Mesenchymal stem cell (in vitro differentiated cells and primary cell): ENCODE data around the gene ZPLD1.
A peak's percentile ranks its signal among the peaks of the same experiment; 100 is the strongest.

Source experiments
- DNase-seq: peaks from one replicate; pipeline ENCODE4 v3.0.0-alpha.2; 2013
- H2AFZ ChIP-seq: one replicate; pipeline ENCODE4 v1.6.1; 2013; ENCODE audit warnings: low read depth, mild to moderate bottlenecking, control low read depth, inconsistent platforms, low read length, moderate library complexity
- H2AK5ac ChIP-seq: 2 replicates; pipeline ENCODE4 v1.6.1; 2013; ENCODE audit warnings: low read length, moderate library complexity, mild to moderate bottlenecking, inconsistent platforms; ENCODE audit not compliant: severe bottlenecking
- H2BK120ac ChIP-seq: one replicate; pipeline ENCODE4 v1.6.1; 2013; ENCODE audit warnings: low read depth, mild to moderate bottlenecking, inconsistent platforms, low read length, moderate library complexity
- H2BK12ac ChIP-seq, 2 experiments: one replicate each; pipeline ENCODE4 v1.6.1; 2013; ENCODE audit warnings: inconsistent platforms in 2 of 2, low read length in 2 of 2, mild to moderate bottlenecking in 2 of 2, moderate library complexity in 2 of 2, control low read depth in 1 of 2
- H2BK15ac ChIP-seq: one replicate; pipeline ENCODE4 v1.6.1; 2013; ENCODE audit warnings: mild to moderate bottlenecking, low read depth, inconsistent platforms; ENCODE audit not compliant: poor library complexity, severe bottlenecking
- H2BK5ac ChIP-seq: 2 replicates; pipeline ENCODE4 v1.6.1; 2013; ENCODE audit warnings: low read depth, mild to moderate bottlenecking, low read length, control low read depth, inconsistent platforms; ENCODE audit not compliant: poor library complexity, severe bottlenecking
- H3K14ac ChIP-seq, 2 experiments: one replicate each; pipeline ENCODE4 v1.6.1; 2013; ENCODE audit warnings: inconsistent platforms in 2 of 2, low read length in 2 of 2, control low read depth in 1 of 2, mild to moderate bottlenecking in 1 of 2, moderate library complexity in 1 of 2
- H3K18ac ChIP-seq, 2 experiments: one replicate each; pipeline ENCODE4 v1.6.1; 2013; ENCODE audit warnings: inconsistent platforms in 2 of 2, low read length in 2 of 2, control low read depth in 1 of 2, low read depth in 1 of 2, mild to moderate bottlenecking in 1 of 2
- H3K23ac ChIP-seq, 2 experiments: one replicate each; pipeline ENCODE4 v1.6.1; 2013; ENCODE audit warnings: inconsistent platforms in 2 of 2, low read length in 2 of 2, mild to moderate bottlenecking in 2 of 2, moderate library complexity in 2 of 2, control low read depth in 1 of 2
- H3K27ac ChIP-seq: 2 replicates; pipeline ENCODE4 v1.5.1; 2013; ENCODE audit warnings: mild to moderate bottlenecking, moderate library complexity, low read length, control low read depth, inconsistent platforms; ENCODE audit not compliant: poor library complexity, severe bottlenecking
- H3K27me3 ChIP-seq, 2 experiments: 2 replicates each; pipeline versions ENCODE4 v1.6.1 to v1.7.0; 2013; ENCODE audit warnings: low read length in 2 of 2, mild to moderate bottlenecking in 2 of 2, moderate library complexity in 2 of 2, control low read depth in 1 of 2, inconsistent platforms in 1 of 2; ENCODE audit not compliant: control insufficient read depth in 1 of 2, insufficient read depth in 1 of 2
- H3K36me3 ChIP-seq, 2 experiments: 2 replicates each; pipeline versions ENCODE4 v1.6.1 to v1.7.0; 2013; ENCODE audit warnings: low read length in 2 of 2, control low read depth in 1 of 2, inconsistent platforms in 1 of 2, low read depth in 1 of 2, mild to moderate bottlenecking in 1 of 2; ENCODE audit not compliant: insufficient read depth in 2 of 2, control insufficient read depth in 1 of 2
- H3K4ac ChIP-seq, 2 experiments: one replicate each; pipeline ENCODE4 v1.6.1; 2013; ENCODE audit warnings: inconsistent platforms in 2 of 2, low read length in 2 of 2, mild to moderate bottlenecking in 2 of 2, moderate library complexity in 2 of 2, control low read depth in 1 of 2, low read depth in 1 of 2
- H3K4me1 ChIP-seq: 2 replicates; pipeline ENCODE4 v1.6.1; 2013; ENCODE audit warnings: low read depth, low read length, control low read depth; ENCODE audit not compliant: control insufficient read depth, insufficient read depth
- H3K4me2 ChIP-seq: 2 replicates; pipeline ENCODE4 v1.6.1; 2013; ENCODE audit warnings: low read length, mild to moderate bottlenecking, inconsistent platforms; ENCODE audit not compliant: poor library complexity, severe bottlenecking
- H3K4me3 ChIP-seq, 2 experiments: 2 replicates each; pipeline versions ENCODE4 v1.5.1 to v1.7.0; 2013; ENCODE audit warnings: low read length in 2 of 2, mild to moderate bottlenecking in 2 of 2, control low read depth in 1 of 2, low read depth in 1 of 2; ENCODE audit not compliant: insufficient read depth in 1 of 2
- H3K79me1 ChIP-seq: replicated peaks from 2 replicates; pipeline ENCODE4 v1.6.1; 2013; ENCODE audit warnings: mild to moderate bottlenecking, control low read depth, low read length, inconsistent platforms; ENCODE audit not compliant: poor library complexity, severe bottlenecking
- H3K9ac ChIP-seq: 2 replicates; pipeline ENCODE4 v1.7.0; 2013; ENCODE audit warnings: mild to moderate bottlenecking, low read length, moderate library complexity
- H3K9me3 ChIP-seq: 2 replicates; pipeline ENCODE4 v1.7.0; 2013; ENCODE audit warnings: mild to moderate bottlenecking, low read length; ENCODE audit not compliant: control insufficient read depth
- H4K8ac ChIP-seq: one replicate; pipeline ENCODE4 v1.6.1; 2013; ENCODE audit warnings: inconsistent platforms, mild to moderate bottlenecking, low read length, moderate library complexity
- H4K91ac ChIP-seq: one replicate; pipeline ENCODE4 v1.6.1; 2013; ENCODE audit warnings: mild to moderate bottlenecking, low read length, inconsistent platforms
- WGBS: methylation state at CpG from one replicate; pipeline ENCODE4 v1.1.7; 2013; ENCODE audit warnings: mixed read lengths; 5-methylcytosine and 5-hydroxymethylcytosine counted together

ZPLD1 gene

DNA sequence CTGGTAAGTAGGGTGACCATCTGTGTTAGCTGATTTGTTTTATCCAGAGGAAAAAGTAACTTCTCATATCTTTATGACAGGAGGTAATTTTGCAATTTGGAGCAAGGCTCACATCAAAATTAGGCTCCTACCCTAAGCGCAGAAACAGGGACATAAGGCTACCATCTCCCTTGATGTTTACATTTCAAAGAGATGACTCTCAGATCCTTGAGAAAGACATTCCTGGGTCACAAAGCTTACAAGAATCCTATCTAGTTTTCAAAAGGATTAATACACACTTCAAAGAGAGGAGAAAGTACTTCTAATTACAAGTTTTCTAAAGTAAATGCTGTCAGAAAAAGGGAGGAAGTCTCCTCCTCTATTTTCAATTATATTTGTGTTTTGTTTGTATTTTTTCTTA, 7.0 kb downstream of the ZPLD1 start:
- Histone ChIP-seq H3K14ac (no peak overlapping the region), H4K91ac (no peak overlapping the region), H2AFZ (no peak overlapping the region), H3K9me3 (no peaks in the 10 kb centered on the region), H2AK5ac (no peak overlapping the region), H2BK12ac (no peak overlapping the region), H3K9ac (no peak overlapping the region), H3K4me1 (no peaks in the 10 kb centered on the region), H2BK120ac (no peak overlapping the region), H3K79me1 (no peaks in the 10 kb centered on the region), H3K23ac (no peak overlapping the region), H3K4ac (no peak overlapping the region), H3K27ac (no peak overlapping the region), H4K8ac (no peak overlapping the region), H3K4me3 (no peak overlapping the region), H3K36me3 (no peaks in the 10 kb centered on the region), H3K18ac (no peak overlapping the region), H2BK15ac (no peak overlapping the region), H3K27me3 (no peaks in the 10 kb centered on the region), H3K4me2 (no peak overlapping the region), H2BK5ac (no peak overlapping the region)
- peak; percentile 47 for DNase-seq
- 8% methylated on average over 1 of the region's 1 CpG for WGBS

DNA sequence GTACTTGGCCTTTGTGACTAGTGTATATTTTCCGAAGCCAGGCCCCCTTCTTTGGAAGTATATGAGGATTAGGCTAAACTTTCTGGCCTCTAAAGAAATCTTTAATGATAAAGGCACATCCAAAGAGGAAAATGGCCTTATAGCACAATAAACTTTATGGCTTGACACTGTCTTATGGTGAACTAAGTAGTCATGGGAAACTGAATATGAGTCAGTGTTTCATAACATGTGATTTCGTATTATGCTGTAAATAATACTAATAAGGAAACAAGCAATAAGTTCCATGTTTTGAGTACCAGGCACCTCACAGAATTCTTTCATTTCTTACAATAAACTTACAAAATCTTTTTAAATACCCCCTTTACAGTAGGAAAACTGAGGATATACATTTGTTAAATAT, 8.2 kb downstream of the ZPLD1 start:
- no peak overlapping the region for H2AK5ac ChIP-seq
- no peaks in the 10 kb centered on the region for H3K27me3 ChIP-seq
- no peak overlapping the region for H3K14ac ChIP-seq
- H3K36me3 ChIP-seq, result no peaks in the 10 kb centered on the region
- H3K79me1 ChIP-seq, result no peaks in the 10 kb centered on the region
- no peak overlapping the region for H2BK120ac ChIP-seq
- H3K27ac ChIP-seq, result no peak overlapping the region
- no peak overlapping the region for H3K18ac ChIP-seq
- H2BK5ac ChIP-seq, result no peak overlapping the region
- H2BK12ac ChIP-seq, result no peak overlapping the region
- H3K9ac ChIP-seq, result no peak overlapping the region
- H3K9me3 ChIP-seq, result no peaks in the 10 kb centered on the region
- no peak overlapping the region for H2AFZ ChIP-seq
- no peak overlapping the region for H4K91ac ChIP-seq
- H3K4me2 ChIP-seq, result no peak overlapping the region
- no peak overlapping the region for H3K4ac ChIP-seq
- H2BK15ac ChIP-seq, result no peak overlapping the region
- H4K8ac ChIP-seq, result no peak overlapping the region
- no peak overlapping the region for H3K4me3 ChIP-seq
- peak; percentile 15 for DNase-seq
- no peaks in the 10 kb centered on the region for H3K4me1 ChIP-seq
- H3K23ac ChIP-seq, result no peak overlapping the region
- 90% methylated on average over 1 of the region's 2 CpGs for WGBS

GRCh38 chr3:102444101-102444500, 9.3 kb downstream of the ZPLD1 start:
- H2BK120ac ChIP-seq, result no peak overlapping the region
- no peaks in the 10 kb centered on the region for H3K27me3 ChIP-seq
- H3K4me2 ChIP-seq, result no peak overlapping the region
- no peak for DNase-seq
- H3K79me1 ChIP-seq, result no peaks in the 10 kb centered on the region
- H3K36me3 ChIP-seq, result no peaks in the 10 kb centered on the region
- no peak overlapping the region for H2BK15ac ChIP-seq
- 100% methylated on average over 1 of the region's 2 CpGs for WGBS
- H3K14ac ChIP-seq, result no peak overlapping the region
- H2AFZ ChIP-seq, result no peak overlapping the region
- no peak overlapping the region for H3K9ac ChIP-seq
- no peak overlapping the region for H3K4ac ChIP-seq
- no peaks in the 10 kb centered on the region for H3K9me3 ChIP-seq
- H3K4me1 ChIP-seq, result no peaks in the 10 kb centered on the region
- H2AK5ac ChIP-seq, result no peak overlapping the region
- H3K27ac ChIP-seq, result no peak overlapping the region
- no peak overlapping the region for H2BK12ac ChIP-seq
- H3K23ac ChIP-seq, result no peak overlapping the region
- H4K8ac ChIP-seq, result no peak overlapping the region
- H3K4me3 ChIP-seq, result no peak overlapping the region
- H3K18ac ChIP-seq, result no peak overlapping the region
- no peak overlapping the region for H4K91ac ChIP-seq
- H2BK5ac ChIP-seq, result no peak overlapping the region

DNA sequence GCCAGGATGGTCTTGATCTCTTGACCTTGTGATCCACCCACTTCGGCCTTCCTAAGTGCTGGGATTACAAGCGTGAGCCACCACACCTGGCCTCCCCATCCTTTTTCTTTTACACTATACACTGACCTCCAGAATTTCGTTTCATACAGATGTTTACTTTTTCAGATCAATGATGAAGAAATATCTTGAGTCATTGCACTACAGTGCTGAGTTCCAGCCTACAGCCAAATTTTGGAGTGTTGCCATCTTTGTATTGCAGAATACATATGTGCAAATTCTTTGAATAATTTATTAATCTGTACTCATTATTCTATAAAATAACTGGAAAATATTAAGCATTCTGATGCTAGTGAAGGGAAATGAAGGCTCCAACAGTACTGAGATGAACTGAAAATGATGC, 12.5 kb downstream of the ZPLD1 start:
- H3K14ac ChIP-seq, result no peak overlapping the region

More for the DNA sequence above, 12.5 kb downstream of the ZPLD1 start:
- Histone ChIP-seq H3K9ac (no peak overlapping the region), H3K4me2 (no peak overlapping the region), H3K27me3 (no peaks in the 10 kb centered on the region), H4K8ac (no peak overlapping the region), H2AFZ (no peak overlapping the region), H2BK5ac (no peak overlapping the region), H2BK15ac (no peak overlapping the region), H4K91ac (no peak overlapping the region), H3K23ac (no peak overlapping the region), H2BK120ac (no peak overlapping the region), H3K4me3 (no peak overlapping the region), H3K4me1 (no peaks in the 10 kb centered on the region), H3K18ac (no peak overlapping the region), H3K27ac (no peak overlapping the region), H2AK5ac (no peak overlapping the region), H3K9me3 (no peaks in the 10 kb centered on the region), H3K36me3 (no peaks in the 10 kb centered on the region), H2BK12ac (no peak overlapping the region), H3K79me1 (no peaks in the 10 kb centered on the region), H3K4ac (no peak overlapping the region)
- WGBS, result 92% methylated on average over 2 of the region's 3 CpGs
- DNase-seq, result peak; percentile 11
